CD4-positive, alpha-beta memory T cell (primary cell): ENCODE measurements around the gene TNNI2. TPM values are rescaled to one million over a fixed set of nuclear protein-coding genes. Genes with fewer than 3 reads are reported as not detected.

Experiments used
- CTCF ChIA-PET: fragments of 350-600 bp; sonication (Branson Sonifier 250); formaldehyde crosslinking; loops from one replicate; lab custom pipeline; 2021; ENCODE audit warnings: inconsistent platforms; ENCODE audit not compliant: partially characterized antibody; lab: Charles Lee
- POLR2A ChIA-PET: fragments of 350-600 bp; sonication (Branson Sonifier 250); formaldehyde crosslinking; loops from one replicate; lab custom pipeline; 2021; ENCODE audit not compliant: partially characterized antibody; lab: Charles Lee
- DNase-seq, 5 donors: peaks; one replicate each; pipeline versions ENCODE4 v3.0.0 to v3.0.0-alpha.2; 2020 to 2022; ENCODE audit warnings: mixed read lengths in 1 of 5
- H3K27ac ChIP-seq: one replicate; pipeline ENCODE4 v1.7.0; 2013; ENCODE audit warnings: low read depth, low read length
- H3K27me3 ChIP-seq: 2 replicates; pipeline ENCODE4 v1.7.0; 2013; ENCODE audit warnings: mild to moderate bottlenecking, low read length, moderate library complexity; ENCODE audit not compliant: insufficient read depth
- H3K36me3 ChIP-seq: 2 replicates; pipeline ENCODE4 v1.7.0; 2013; ENCODE audit warnings: mild to moderate bottlenecking, low read length, moderate library complexity; ENCODE audit not compliant: insufficient read depth
- H3K4me1 ChIP-seq: 2 replicates; pipeline ENCODE4 v1.7.0; 2013; ENCODE audit warnings: mild to moderate bottlenecking, low read length, moderate library complexity; ENCODE audit not compliant: insufficient read depth
- H3K4me3 ChIP-seq, 2 donors: one replicate each; pipeline ENCODE4 v1.7.0; 2013; ENCODE audit warnings: low read length in 2 of 2, mild to moderate bottlenecking in 1 of 2
- H3K9me3 ChIP-seq, 2 donors: one replicate each; pipeline ENCODE4 v1.7.0; 2013; ENCODE audit warnings: low read length in 2 of 2, control low read depth in 1 of 2; ENCODE audit not compliant: control insufficient read depth in 1 of 2
- H3K27ac Mint-ChIP-seq, 7 donors: one replicate each; pipeline ENCODE4 v1.8.0; 2020 to 2021; ENCODE audit warnings: mixed read lengths in 7 of 7, mild to moderate bottlenecking in 6 of 7, inconsistent platforms in 3 of 7, moderate library complexity in 3 of 7
- H3K27me3 Mint-ChIP-seq, 2 donors: one replicate each; pipeline ENCODE4 v1.8.0; 2020 to 2021; ENCODE audit warnings: mixed read lengths in 2 of 2
- H3K36me3 Mint-ChIP-seq, 2 donors: one replicate each; pipeline ENCODE4 v1.8.0; 2020 to 2021; ENCODE audit warnings: mixed read lengths in 2 of 2, inconsistent platforms in 1 of 2, mild to moderate bottlenecking in 1 of 2
- H3K4me1 Mint-ChIP-seq, 4 donors: one replicate each; pipeline ENCODE4 v1.8.0; 2020 to 2021; ENCODE audit warnings: mixed read lengths in 4 of 4, mild to moderate bottlenecking in 1 of 4
- H3K4me3 Mint-ChIP-seq, 8 donors: one replicate each; pipeline ENCODE4 v1.8.0; 2020 to 2021; ENCODE audit warnings: mixed read lengths in 8 of 8, mild to moderate bottlenecking in 7 of 8, moderate library complexity in 6 of 8, inconsistent platforms in 3 of 8
- H3K9me3 Mint-ChIP-seq, 8 donors: one replicate each; pipeline ENCODE4 v1.8.0; 2020 to 2021; ENCODE audit warnings: mixed read lengths in 8 of 8, mild to moderate bottlenecking in 5 of 8, inconsistent platforms in 3 of 8, moderate library complexity in 1 of 8
- intact Hi-C: fragments of 100-400 bp; cut with micrococcal nuclease; formaldehyde crosslinking; loops from one replicate; pipeline ENCODE4 v1.15.1; 2023
- polyA plus RNA-seq, 2 donors: library from polyadenylated mRNA; unstranded; fragments of 300-500 nt; fragmentation: Illumina TruSeq; gene quantifications; one replicate each; pipeline ENCODE4 v1.2.3, GENCODE V29; 2021
- total RNA-seq, 2 experiments: library from RNA; stranded (reverse); gene quantifications; one replicate each; pipeline ENCODE4 v1.2.3, GENCODE V29; 2021

Gene TNNI2
- total and polyA plus RNA-seq, 4 experiments from 2014 or later, result not detected

GRCh38 chr11:1839204-1839923 is 583 bp downstream of the TNNI2 start:
- H3K27me3 Mint-ChIP-seq, result no peaks in the 10 kb centered on the region
- no peak overlapping the region for H3K27ac ChIP-seq
- H3K4me1 ChIP-seq, result peaks cover 31% of the 10 kb centered on the region
- peaks cover 11 to 26% (median 16%) of the 10 kb centered on the region in 4 donors for H3K4me1 Mint-ChIP-seq
- DNase-seq, result no peak
- POLR2A ChIA-PET, result interaction anchor here (0.8 to 5.5 kb wide), 4 partner anchors 11 to 50 kb away, joined by 3 to 27 read pairs (median 11); partner anchors contain the start of gene LSP1
- no peak overlapping the region for H3K4me3 ChIP-seq
- H3K9me3 Mint-ChIP-seq, result no peaks in the 10 kb centered on the region
- intact Hi-C loops, result no loop called here
- H3K9me3 ChIP-seq, result no peaks in the 10 kb centered on the region
- CTCF ChIA-PET, result interaction anchor here (1.2 to 3.0 kb wide), 6 partner anchors 11 to 312 kb away, joined by 3 to 10 read pairs (median 4); no protein-coding TSS in a partner anchor
- H3K36me3 Mint-ChIP-seq, result no peaks in the 10 kb centered on the region
- H3K27me3 ChIP-seq, result no peaks in the 10 kb centered on the region
- H3K36me3 ChIP-seq, result no peaks in the 10 kb centered on the region
- peak overlapping the region in 2 of 7 donors; percentile 35 to 41 for H3K27ac Mint-ChIP-seq
- peak overlapping the region in 1 of 8 donors; percentile 15 for H3K4me3 Mint-ChIP-seq

- Histone ChIP-seq H3K27me3 (no peaks in the 10 kb centered on the region), H3K27ac (no peak overlapping the region), H3K36me3 (no peaks in the 10 kb centered on the region), H3K9me3 (no peaks in the 10 kb centered on the region), H3K4me1 (peaks cover 39% of the 10 kb centered on the region), H3K4me3 (no peak overlapping the region)
- POLR2A ChIA-PET, result interaction anchor here (1.1 to 5.5 kb wide), 4 partner anchors 10 to 77 kb away, joined by 3 to 27 read pairs (median 11); partner anchors contain the start of gene LSP1
- DNase-seq, result peak in 1 of 5 donors; percentile 30
- Mint-ChIP-seq H3K36me3 (no peaks in the 10 kb centered on the region), H3K27ac (peak overlapping the region in 2 of 7 donors; percentile 12 to 35), H3K4me3 (peak overlapping the region in 1 of 8 donors; percentile 15), H3K9me3 (peaks cover 0 to under 1% (median 0%) of the 10 kb centered on the region in 8 donors), H3K27me3 (no peaks in the 10 kb centered on the region), H3K4me1 (peaks cover 19 to 33% (median 24%) of the 10 kb centered on the region in 4 donors)
- intact Hi-C loops, result no loop called here
- CTCF ChIA-PET, result interaction anchor here (0.7 to 3.0 kb wide), 3 partner anchors 10 to 16 kb away, joined by 3 to 10 read pairs (median 3); no protein-coding TSS in a partner anchor
Observed at GRCh38 chr11:1839924-1840779, 1.4 kb downstream of the TNNI2 start.

GRCh38 chr11:1840780-1841480 is 2.1 kb downstream of the TNNI2 start:
- CTCF ChIA-PET, result interaction anchor here (0.7 to 3.0 kb wide), 4 partner anchors 8 to 15 kb away, joined by 3 to 10 read pairs (median 4); no protein-coding TSS in a partner anchor

GRCh38 chr11:1841511-1842148 is 2.8 kb downstream of the TNNI2 start:
- Mint-ChIP-seq H3K4me3 (no peak overlapping the region), H3K36me3 (no peaks in the 10 kb centered on the region), H3K27ac (no peak overlapping the region), H3K9me3 (peaks cover 0 to 2% (median 0%) of the 10 kb centered on the region in 8 donors), H3K27me3 (no peaks in the 10 kb centered on the region), H3K4me1 (peaks cover 26 to 48% (median 34%) of the 10 kb centered on the region in 4 donors)
- no peaks in the 10 kb centered on the region for H3K27me3 ChIP-seq
- H3K27ac ChIP-seq, result no peak overlapping the region
- H3K36me3 ChIP-seq, result no peaks in the 10 kb centered on the region
- H3K4me3 ChIP-seq, result no peak overlapping the region
- H3K4me1 ChIP-seq, result peaks cover 53% of the 10 kb centered on the region
- no peaks in the 10 kb centered on the region for H3K9me3 ChIP-seq
- intact Hi-C loops, result no loop called here
- ChIA-PET CTCF (interaction anchor here (1.3 to 3.0 kb wide), 4 partner anchors 9 to 161 kb away, joined by 4 to 10 read pairs (median 4); no protein-coding TSS in a partner anchor), POLR2A (interaction anchor here (0.7 to 5.5 kb wide), 5 partner anchors 9 to 77 kb away, joined by 3 to 27 read pairs (median 3); partner anchors contain the start of gene LSP1)
- no peak for DNase-seq

More at GRCh38 chr11:1840780-1841480, 2.1 kb downstream of the TNNI2 start:
- peak in 1 of 5 donors; percentile 17 for DNase-seq
- no peak overlapping the region for H3K4me3 ChIP-seq
- H3K27ac Mint-ChIP-seq, result peak overlapping the region in 1 of 7 donors; percentile 18
- H3K4me1 Mint-ChIP-seq, result peaks cover 25 to 41% (median 31%) of the 10 kb centered on the region in 4 donors
- no peaks in the 10 kb centered on the region for H3K36me3 ChIP-seq
- H3K4me1 ChIP-seq, result peaks cover 46% of the 10 kb centered on the region
- H3K9me3 Mint-ChIP-seq, result peaks cover 0 to 2% (median 0%) of the 10 kb centered on the region in 8 donors
- no peaks in the 10 kb centered on the region for H3K27me3 ChIP-seq
- intact Hi-C loops, result no loop called here
- POLR2A ChIA-PET, result interaction anchor here (0.7 to 5.5 kb wide), 5 partner anchors 10 to 77 kb away, joined by 3 to 27 read pairs (median 3); partner anchors contain the start of gene LSP1
- H3K27me3 Mint-ChIP-seq, result no peaks in the 10 kb centered on the region
- H3K9me3 ChIP-seq, result no peaks in the 10 kb centered on the region
- no peak overlapping the region for H3K27ac ChIP-seq
- H3K36me3 Mint-ChIP-seq, result no peaks in the 10 kb centered on the region
- no peak overlapping the region for H3K4me3 Mint-ChIP-seq

- H3K4me1 Mint-ChIP-seq, result peaks cover 29 to 55% (median 38%) of the 10 kb centered on the region in 4 donors
- DNase-seq, result peak in 1 of 5 donors; percentile 39
Observed at GRCh38 chr11:1842149-1843097, 3.6 kb downstream of the TNNI2 start.

More at GRCh38 chr11:1842149-1843097, 3.6 kb downstream of the TNNI2 start:
- Mint-ChIP-seq H3K4me3 (peak overlapping the region in 1 of 8 donors; percentile 78), H3K27ac (peak overlapping the region in 1 of 7 donors; percentile 87), H3K27me3 (no peaks in the 10 kb centered on the region), H3K9me3 (peaks cover 0 to 2% (median 0%) of the 10 kb centered on the region in 8 donors), H3K36me3 (no peaks in the 10 kb centered on the region)
- intact Hi-C loops, result no loop called here
- POLR2A ChIA-PET, result interaction anchor here (0.6 to 5.5 kb wide), 3 partner anchors 9 to 1120 kb away, joined by 3 to 27 read pairs (median 3); partner anchors contain the start of gene LSP1
- Histone ChIP-seq H3K4me3 (no peak overlapping the region), H3K27me3 (no peaks in the 10 kb centered on the region), H3K36me3 (no peaks in the 10 kb centered on the region), H3K27ac (no peak overlapping the region), H3K9me3 (no peaks in the 10 kb centered on the region), H3K4me1 (peaks cover 54% of the 10 kb centered on the region)
- CTCF ChIA-PET, result interaction anchor here (1.1 to 1.6 kb wide), 4 partner anchors 9 to 160 kb away, joined by 3 to 4 read pairs (median 4); partner anchors contain the start of gene LSP1
